ENCODE results near the gene GRPEL2. TPM values are rescaled to one million over a fixed set of nuclear protein-coding genes. Genes with fewer than 3 reads are reported as not detected.

The GRPEL2 gene
- total RNA-seq, result 16.4 and 21.7 TPM in 2 replicates

GRCh38 chr5:149345147-149345891, at the start of gene GRPEL2:
GRPEL2 (plus strand) TSS chr5:149345499; CDS start chr5:149345540, 41 bp downstream.

GRCh38 chr5:149357370-149358293, 12.3 kb downstream of the GRPEL2 start, which contains the start of gene PCYOX1L:
PCYOX1L (plus strand) TSS chr5:149358046; CDS start chr5:149358069, 23 bp downstream.

GRCh38 chr5:149379177-149379761, 34.0 kb downstream of the GRPEL2 start, which contains the start of gene IL17B:
IL17B (minus strand) TSS chr5:149379292; CDS start chr5:149379225, 67 bp downstream.

Other genes starting within 250 kb of the GRPEL2 start
- 4.2 and 11.3 TPM in 2 replicates for gene ABLIM3, start 204.0 kb upstream of the GRPEL2 start, total RNA-seq
- 1.5 and 3.4 TPM in 2 replicates for gene AFAP1L1, start 73.6 kb upstream of the GRPEL2 start, total RNA-seq
- 16.8 and 17.5 TPM in 2 replicates for gene PCYOX1L, start 12.5 kb downstream of the GRPEL2 start, total RNA-seq
- 0.59 TPM in 1 of 2 replicates, not detected in the other for gene IL17B, start 33.8 kb downstream of the GRPEL2 start, total RNA-seq
- gene CSNK1A1, start 205.9 kb downstream of the GRPEL2 start, total RNA-seq, result 510 and 556 TPM in 2 replicates
- 0.30 and 0.32 TPM in 2 replicates for gene ARHGEF37, start 236.0 kb downstream of the GRPEL2 start, total RNA-seq

All from smooth muscle cell of the umbilical artery (primary cell).